Measurements from ENCODE around the gene RASA3.

The RASA3 gene

DNA sequence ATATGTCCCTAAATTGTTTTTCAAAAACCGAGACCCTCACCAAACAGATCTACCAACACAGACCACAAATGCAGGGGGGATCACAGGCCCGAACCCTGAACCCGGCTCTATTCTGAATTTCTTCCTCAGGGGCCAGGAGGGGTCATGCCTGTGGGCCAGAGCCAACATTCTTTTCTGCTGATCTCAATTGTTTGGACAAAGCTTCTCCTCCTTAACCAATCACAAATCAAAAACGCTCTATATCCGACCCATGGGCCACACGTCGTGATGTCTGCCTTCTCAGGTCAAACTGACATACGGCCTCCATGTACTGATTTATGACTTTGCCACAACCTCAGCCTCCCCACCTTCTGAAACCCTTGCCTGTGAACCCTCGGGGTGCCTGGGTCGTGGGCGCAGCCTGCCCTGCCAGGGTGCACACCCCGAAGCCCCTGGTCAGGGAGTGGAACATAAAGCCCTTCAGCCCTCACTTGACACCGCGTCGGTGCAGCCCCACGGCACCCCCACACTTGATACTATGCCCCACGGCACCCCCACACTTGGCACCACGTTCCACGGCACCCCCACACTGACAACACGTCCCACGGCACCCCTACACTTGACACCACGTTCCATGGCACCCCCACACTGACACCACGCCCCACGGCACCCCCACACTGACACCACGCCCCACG is 100.2 kb downstream of the RASA3 start:
- DNase-seq (ENCODE audit: low read depth, low spot score), result no peak
- ChIA-PET POLR2A (no interaction called here), CTCF (no interaction called here)
- no peak overlapping the region for H3K4me3 ChIP-seq (ENCODE audit: low read depth, low read length)
- TF ChIP-seq, protein P1, sequence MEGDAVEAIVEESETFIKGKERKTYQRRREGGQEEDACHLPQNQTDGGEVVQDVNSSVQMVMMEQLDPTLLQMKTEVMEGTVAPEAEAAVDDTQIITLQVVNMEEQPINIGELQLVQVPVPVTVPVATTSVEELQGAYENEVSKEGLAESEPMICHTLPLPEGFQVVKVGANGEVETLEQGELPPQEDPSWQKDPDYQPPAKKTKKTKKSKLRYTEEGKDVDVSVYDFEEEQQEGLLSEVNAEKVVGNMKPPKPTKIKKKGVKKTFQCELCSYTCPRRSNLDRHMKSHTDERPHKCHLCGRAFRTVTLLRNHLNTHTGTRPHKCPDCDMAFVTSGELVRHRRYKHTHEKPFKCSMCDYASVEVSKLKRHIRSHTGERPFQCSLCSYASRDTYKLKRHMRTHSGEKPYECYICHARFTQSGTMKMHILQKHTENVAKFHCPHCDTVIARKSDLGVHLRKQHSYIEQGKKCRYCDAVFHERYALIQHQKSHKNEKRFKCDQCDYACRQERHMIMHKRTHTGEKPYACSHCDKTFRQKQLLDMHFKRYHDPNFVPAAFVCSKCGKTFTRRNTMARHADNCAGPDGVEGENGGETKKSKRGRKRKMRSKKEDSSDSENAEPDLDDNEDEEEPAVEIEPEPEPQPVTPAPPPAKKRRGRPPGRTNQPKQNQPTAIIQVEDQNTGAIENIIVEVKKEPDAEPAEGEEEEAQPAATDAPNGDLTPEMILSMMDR (IDR thresholded peaks at IDR 0.05; ENCODE audit: insufficient read depth, low read length, missing control alignments), result no peak

- TF ChIP-seq, protein P1 (IDR thresholded peaks at IDR 0.05; ENCODE audit: insufficient read depth, low read length, missing control alignments), result no peak
- ChIA-PET CTCF (no interaction called here), POLR2A (no interaction called here)
- no peak overlapping the region for H3K4me3 ChIP-seq (ENCODE audit: low read depth, low read length)
- no peak for DNase-seq (ENCODE audit: low read depth, low spot score)
Observed at GRCh38 chr13:114031631-114032030, 100.8 kb downstream of the RASA3 start.

GRCh38 chr13:114030666-114031610 is 101.5 kb downstream of the RASA3 start:
- CTCF ChIA-PET, result no interaction called here
- H3K4me3 ChIP-seq (ENCODE audit: low read depth, low read length), result no peak overlapping the region
- POLR2A ChIA-PET, result no interaction called here
- TF ChIP-seq, protein P1 (IDR thresholded peaks at IDR 0.05; ENCODE audit: insufficient read depth, low read length, missing control alignments), result no peak
- no peak for DNase-seq (ENCODE audit: low read depth, low spot score)

- ChIA-PET CTCF (no interaction called here), POLR2A (no interaction called here)
Observed at GRCh38 chr13:114029866-114030625, 102.4 kb downstream of the RASA3 start.

DNA sequence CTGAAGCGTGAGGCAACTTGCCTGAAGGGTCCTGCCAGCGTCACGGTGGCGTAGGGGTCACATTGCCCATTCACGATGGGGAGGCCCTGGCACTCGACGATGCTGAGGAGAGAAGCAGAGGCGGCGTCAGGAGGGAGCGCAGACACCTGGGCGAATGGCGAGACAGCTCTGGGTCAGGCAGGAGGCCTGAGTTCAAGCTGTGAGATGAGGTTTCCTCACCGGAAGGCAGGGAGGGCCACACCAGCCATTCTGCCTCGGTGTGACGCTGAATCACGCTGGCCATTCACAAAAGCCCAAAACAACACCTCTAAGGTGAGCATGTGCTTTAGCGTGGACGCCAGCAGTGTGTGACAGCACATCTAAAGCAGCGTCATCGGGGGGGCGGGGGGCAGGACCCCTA is 104.6 kb downstream of the RASA3 start:
- no peak for DNase-seq (ENCODE audit: low read depth, low spot score)
- TF ChIP-seq, protein P1 (IDR thresholded peaks at IDR 0.05; ENCODE audit: insufficient read depth, low read length, missing control alignments), result no peak
- ChIA-PET CTCF (interaction anchor here (3.5 kb wide), 1 partner anchor 200 kb away, joined by 10 read pairs; no protein-coding TSS in a partner anchor), POLR2A (no interaction called here)
- no peak overlapping the region for H3K4me3 ChIP-seq (ENCODE audit: low read depth, low read length)

More at GRCh38 chr13:114029866-114030625, 102.4 kb downstream of the RASA3 start:
- no peak for DNase-seq (ENCODE audit: low read depth, low spot score)
- TF ChIP-seq, protein P1 (IDR thresholded peaks at IDR 0.05; ENCODE audit: insufficient read depth, low read length, missing control alignments), result no peak
- no peak overlapping the region for H3K4me3 ChIP-seq (ENCODE audit: low read depth, low read length)

Data from AG04449 (cell line).